ENCODE measurements around the gene TPGS2. TPM values are rescaled to one million over a fixed set of nuclear protein-coding genes. Genes with fewer than 3 reads are reported as not detected.
A peak's percentile ranks its signal among the peaks of the same experiment; 100 is the strongest.
"Not testable (repeated sequence)": the region's sequence is repeated elsewhere in the genome, so short reads cannot be mapped to it uniquely, and the experiment has no call there.

TPGS2 gene
- total RNA-seq, 1 experiment from 2014 or later = 294 TPM

DNA sequence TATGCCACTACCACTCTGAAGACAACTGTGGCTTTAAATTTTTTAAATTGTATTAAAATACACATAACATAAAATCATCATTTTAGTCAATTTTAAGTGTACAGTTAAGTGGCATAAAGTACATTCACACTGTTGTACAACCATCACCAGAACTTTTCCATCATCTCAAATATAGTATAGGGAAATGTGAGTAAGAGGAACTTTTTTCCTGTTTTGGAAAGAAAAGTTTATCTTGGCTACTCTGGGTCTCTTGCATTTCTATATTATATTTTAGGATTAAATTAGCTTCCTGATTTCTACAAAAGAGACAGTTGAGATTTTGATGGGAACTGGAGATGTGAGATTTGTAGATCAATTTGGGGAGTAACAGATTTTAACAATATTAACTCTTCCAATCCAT is 3.3 kb downstream of the TPGS2 start:
- no peak for DNase-seq (ENCODE audit: low read depth)

DNA sequence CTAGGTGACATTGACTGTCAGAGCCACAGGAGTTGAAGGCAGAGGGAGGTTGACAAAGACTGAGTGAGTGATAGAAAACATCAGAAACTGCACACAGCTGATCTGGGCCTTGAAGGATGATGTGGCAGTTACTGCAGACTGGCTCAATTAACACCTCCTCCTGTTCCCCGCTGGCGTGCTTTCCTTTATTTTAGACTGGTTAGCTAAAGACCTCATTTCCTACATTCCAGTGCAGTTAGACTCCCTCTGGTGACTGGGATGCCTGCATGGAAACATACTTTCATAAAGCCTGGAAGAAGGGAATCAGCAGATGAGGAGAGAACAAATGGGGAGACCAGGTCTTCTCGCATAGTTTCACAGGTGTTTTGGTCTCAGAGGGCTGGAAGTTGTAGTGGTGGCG is 7.1 kb downstream of the TPGS2 start:
- DNase-seq (ENCODE audit: low read depth) = no peak

DNA sequence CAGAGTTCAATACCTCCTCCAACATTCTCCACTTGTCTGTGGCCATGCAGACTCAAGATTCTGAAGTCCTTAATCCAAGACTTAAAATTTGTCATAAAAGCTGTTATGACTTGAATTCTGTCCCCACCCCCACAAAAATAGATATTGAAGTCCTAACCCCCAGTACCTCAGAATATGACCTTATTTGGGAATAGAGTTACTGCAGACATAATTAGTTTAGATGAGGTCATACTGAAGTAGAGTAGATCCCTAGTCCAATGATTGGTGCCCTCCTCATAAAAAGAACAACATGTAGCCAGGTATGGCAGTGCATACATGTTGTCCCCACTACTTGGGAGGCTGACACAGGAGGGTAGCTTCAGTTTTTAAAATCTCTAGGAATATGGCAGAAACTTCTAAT is 9.2 kb downstream of the TPGS2 start:
- DNase-seq (ENCODE audit: low read depth) = no peak

DNA sequence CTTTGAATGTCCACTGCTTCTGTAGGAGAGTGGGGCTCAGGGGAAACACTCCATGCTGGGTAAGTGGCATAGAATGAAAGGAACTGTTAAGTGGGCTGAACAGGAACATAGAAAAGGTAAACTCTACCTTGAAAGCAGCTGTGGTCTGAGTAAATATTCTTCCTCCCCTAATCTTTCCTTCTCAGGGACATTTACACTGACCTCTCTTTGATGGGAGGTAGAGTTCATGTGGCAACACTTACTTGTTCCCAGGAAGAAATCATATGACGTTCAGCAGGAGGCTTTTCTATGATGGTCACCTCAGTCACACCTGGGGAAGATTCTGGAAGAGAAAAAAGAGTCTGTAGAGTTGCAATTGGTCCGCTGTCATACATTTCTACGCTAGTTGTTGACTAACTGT is 10.2 kb downstream of the TPGS2 start:
- no peak for DNase-seq (ENCODE audit: low read depth)

DNA sequence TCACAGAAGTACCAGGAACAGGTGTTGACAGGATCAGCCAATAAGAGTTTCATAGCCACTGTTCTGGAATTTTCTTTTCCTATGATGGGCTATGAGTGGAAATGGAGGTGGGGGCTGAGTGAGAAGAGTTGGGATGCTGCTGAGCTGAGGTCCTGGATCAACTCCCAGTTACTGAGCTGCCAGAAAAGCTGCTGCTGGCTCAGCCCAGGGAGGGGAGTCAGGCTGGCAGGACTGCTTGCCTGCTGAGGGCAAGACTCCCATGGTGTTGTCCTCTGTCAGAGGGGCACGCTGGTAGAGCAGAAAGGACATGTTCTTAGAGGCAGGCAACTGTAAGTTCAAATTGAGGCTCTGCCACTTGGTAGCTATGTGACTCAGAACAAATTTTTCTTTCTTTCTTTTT is 11.8 kb downstream of the TPGS2 start:
- no peak for DNase-seq (ENCODE audit: low read depth)

DNA sequence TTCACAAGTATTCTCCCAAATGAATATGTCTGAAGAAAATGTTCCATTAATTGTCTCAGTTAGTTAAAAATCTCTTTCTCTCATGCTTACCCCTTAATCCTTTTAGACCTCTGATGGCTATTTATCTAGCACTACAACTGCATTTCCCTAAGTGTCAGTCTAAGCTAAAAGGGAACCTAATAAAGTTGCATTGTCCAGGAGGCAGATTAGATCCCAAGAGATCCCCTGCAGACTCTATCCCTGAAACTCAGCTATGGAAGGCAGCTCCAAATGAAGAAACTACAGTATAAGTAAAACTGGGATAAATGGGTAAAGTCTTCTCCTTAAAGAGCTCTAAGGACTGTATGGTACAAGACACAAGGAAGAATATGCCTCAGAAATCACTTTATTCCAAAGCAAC is 12.7 kb downstream of the TPGS2 start:
- not testable (repeated sequence) for DNase-seq (ENCODE audit: low read depth)

DNA sequence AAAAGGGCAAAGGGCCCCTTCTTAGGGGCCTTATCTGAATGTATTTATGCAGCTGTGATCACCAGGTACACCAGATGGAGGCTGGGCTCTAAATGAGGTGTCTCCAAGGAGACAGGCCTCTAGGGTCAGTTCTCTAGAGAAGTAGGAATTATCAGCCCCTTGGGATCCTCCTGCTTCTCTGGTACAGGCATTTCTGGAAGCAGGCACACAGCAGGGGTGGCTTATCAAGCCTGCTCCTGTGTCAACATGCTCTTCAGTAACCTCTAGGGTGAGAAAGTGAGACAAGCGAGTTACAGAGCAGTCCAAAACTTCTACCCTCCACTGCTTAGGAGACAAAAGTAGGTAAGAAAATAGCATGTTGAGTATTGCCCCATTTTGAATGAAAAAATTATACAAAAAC is 13.8 kb downstream of the TPGS2 start:
- no peak for DNase-seq (ENCODE audit: low read depth)

DNA sequence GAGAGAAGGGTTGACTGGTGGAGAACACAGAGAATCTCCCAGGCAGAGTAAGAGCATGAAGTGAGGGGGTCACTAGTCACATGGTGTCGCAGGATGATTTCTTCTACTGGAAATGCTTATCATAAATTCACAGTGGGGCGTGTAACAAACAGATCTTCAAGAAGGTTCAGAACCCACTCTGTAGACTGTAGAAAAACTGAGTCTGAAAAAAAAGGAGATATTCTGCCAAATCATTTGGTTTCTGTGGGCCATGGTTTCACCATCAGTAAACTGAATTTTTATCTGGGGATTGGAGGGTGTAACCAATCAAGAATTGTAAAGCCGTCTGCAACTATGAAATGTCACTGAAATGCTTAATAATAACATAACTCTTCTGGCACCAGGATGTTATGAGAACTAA is 15.0 kb downstream of the TPGS2 start:
- DNase-seq (ENCODE audit: low read depth) = no peak

DNA sequence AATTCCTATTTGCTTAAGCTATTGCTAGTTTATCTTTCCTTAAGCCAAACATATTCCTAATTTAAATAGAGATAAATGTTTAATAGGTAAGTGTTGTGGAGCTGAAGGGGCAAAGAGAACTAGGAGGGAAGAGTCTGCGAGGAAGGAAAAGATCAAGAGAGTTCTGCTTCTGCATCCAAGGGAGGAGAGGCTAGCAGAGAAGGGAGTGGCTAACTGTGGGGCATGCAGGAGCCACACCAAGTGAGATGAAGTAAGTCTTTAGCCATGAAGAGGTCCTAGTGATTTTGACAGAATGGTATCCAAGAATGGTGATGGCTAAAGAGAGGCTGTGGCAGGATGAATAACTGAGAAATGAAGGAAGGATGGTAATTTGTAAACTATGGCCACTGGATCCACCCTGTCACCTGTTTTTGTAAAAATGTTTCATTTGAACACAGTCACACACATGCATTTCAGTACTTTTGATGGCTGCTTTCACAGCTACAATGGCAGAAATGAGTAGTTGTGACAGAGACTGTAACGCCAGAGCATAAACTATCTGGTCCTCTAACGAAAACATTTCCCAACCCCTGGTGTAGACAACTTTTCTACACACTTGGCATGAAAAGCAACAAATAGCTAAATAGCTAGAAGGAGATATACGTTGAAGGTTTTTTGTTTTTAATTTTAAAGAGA is 15.6 kb downstream of the TPGS2 start:
- DNase-seq (ENCODE audit: low read depth) = no peak

DNA sequence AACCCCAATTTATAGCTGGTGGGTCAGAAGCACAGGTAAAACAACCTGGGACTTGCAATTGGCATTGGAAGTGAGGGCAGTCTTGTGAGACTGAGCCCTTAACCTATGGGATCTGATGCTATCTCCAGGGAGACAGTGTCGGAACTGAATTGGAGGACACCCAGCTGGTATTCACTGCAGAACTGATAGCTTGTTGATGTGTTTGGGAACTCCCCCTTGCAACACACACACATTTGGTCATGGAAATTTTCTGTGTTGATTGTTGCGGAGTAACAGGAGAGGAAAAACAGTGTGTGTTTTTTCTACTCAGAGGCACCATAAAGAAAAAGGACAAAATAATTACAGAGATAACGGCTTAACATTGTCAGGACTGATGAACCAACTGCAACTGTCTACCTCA is 16.1 kb downstream of the TPGS2 start:
- no peak for DNase-seq (ENCODE audit: low read depth)

DNA sequence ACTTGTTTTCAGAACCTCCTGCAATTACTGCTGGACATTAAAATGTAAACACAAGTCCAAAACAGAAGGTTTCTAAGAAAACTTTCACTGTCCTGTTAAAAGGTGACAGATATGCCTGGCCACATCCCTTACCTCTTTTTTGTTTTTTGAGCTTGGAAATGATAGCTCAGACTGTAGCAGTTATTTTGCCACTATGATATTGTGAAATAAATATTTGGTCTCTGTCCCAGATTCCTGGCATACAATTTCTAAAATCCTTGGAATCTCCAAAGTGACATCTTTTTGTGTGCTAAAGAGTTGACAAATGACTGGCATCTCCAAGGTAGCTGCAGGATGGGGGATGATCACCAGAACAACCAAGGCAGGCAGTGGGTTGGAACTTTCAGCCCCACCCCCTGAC is 16.8 kb downstream of the TPGS2 start:
- DNase-seq (ENCODE audit: low read depth) = no peak

DNA sequence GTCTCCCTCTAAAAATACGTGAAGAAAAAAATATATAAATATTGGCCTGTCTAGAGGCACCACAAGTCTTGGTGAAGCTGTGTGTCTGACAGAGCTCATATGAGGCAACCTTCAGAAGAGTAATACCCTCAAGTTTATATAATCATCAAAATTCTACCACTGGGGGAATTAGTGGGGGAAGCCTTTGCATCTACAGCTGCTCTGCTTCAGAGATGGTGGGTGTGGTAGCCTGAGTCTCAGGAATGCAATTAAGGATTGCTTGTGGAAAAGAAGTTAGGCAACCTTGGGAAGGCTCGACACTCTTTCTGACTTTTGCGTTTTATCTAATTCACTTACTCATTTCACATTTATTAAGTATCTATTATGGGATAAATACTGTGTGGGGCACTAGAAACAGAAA is 17.4 kb downstream of the TPGS2 start:
- peak; percentile 46 for DNase-seq (ENCODE audit: low read depth)

DNA sequence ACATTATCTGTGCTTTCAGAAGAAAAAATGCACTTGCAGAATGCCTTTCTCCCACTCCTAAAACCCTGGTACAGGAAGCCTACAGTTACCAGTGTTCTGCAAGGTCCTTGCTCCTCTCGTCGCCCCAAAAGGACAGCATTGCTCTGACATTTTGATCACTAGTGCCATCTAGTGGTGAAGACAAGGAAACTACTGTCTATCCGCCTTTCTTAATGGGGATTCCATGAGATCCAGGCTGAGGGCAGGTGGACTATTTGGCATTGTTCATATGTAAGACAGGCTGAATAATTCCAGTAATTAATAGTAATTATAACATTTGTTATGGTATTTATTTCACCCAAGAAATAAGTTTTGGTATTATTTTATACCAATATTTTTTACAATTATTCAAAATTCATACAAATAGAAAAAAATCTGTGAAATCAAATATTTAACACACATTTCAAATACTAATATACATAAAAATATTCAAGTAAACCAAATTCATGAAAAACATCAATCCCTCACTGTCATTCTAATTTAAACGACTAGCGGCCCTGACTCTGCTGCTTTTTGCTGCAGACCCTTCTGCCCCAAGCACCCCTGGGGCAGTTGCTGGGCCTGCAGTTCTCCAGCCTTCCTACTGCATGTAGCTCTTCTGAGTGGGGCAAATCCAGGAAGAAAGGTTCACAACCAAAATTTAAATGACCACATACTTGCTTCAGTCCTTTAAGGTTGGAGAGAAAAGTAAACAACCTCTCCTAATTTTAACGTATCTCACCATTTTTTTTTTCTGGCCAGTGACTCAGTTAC is 19.0 kb downstream of the TPGS2 start:
- peak; percentile 74 for DNase-seq (ENCODE audit: low read depth)

DNA sequence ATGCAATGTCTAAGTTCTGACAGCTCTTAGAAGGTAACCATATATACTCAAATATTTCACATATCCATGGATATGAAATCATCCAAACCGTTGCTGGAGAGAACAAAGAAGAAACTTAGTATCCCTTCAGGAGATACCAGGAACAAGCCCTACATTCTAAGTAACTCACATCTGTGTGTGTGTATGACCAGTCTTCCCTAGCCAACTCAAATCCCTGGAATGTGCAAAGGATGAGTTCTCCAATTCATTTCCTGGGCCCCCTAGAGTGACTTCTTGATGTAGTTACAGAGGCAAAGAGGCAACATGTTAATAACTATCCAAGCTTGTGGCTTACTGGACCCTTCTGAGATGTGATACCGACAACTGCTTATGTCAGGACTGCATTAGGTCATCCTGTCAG is 20.1 kb downstream of the TPGS2 start:
- DNase-seq (ENCODE audit: low read depth) = peak; percentile 58

DNA sequence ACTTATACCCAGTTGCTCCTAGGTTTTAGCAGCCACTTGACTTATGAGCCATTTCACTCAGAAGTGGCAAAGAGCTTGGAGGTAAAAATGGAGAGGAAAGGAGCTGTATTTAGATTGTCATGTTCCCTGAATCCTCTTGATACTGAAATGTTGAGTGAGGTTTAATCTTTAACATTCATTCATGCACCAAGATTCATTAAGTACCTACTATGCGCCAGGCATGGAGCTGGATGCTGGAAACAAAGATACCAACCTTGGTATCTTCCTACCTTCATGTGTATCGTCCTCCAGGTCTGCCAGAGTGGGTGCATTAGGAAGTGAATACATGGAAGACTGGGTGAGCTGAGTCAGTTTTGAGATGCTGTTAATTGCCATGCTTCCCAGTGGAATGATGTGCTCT is 23.7 kb downstream of the TPGS2 start:
- DNase-seq (ENCODE audit: low read depth) = no peak

DNA sequence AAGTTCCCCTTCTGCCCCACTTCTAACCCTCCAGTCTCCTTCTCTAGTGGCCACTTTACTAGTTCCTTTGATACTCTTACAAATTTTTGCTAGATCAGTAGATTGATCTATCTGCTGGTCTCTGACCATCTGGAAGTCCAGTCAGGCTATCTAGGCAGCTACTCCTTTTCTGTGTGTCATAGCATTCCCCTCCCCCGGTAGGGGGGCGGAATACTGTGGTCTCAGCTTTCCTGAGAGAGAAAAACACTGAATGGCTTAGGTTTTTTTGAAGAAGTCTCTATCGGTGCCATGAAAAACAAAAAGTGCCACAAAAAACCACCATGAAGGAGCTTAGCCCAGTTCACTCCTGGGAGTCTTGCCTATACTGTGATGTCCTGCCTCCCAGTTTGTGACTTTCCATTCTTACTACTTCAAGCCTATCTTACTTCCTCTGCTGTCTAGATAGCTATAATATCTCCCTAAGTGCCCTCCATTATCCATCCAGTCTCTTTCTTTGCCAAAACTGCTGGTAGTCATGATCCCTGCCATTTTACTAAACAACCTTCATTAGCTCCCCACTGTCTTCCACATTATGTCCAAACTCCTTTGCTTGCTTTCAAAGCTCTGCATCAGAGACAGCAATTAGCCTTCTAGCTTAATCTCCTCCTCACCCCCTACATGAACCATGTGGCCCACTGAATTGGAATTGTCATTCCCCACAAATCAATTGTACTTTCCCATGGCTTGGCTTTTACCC is 29.9 kb downstream of the TPGS2 start:
- no peak for DNase-seq (ENCODE audit: low read depth)

DNA sequence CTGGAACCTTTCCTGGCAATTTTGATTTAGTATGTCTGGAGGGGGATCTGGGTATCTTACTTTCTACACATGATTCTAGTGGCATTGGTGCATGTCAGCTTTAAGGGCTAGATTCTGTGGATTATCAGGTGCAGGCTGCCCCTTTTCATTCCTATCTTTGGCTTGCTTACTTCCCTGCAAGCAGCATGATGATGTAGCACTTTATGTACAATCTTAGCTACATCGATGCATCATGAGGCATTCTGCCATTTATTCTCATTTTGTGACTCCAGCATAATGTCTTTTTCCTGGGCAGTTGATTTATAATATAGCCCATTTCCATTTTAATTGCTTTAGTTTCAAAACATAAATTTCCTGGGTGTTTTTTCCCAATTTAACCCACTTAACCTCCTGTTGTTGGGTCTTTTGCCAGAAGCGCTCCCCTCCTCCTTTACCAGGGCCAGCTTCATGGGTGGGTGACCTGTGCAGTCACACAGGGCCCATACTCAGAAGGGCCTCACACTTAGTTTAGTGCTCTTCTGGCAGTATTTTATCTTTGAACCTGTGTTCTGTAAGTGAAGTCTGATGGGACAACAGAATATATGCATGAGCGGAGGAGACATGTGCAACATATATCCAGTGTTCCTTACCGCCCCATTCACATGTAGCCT is 36.0 kb downstream of the TPGS2 start:
- DNase-seq (ENCODE audit: low read depth) = no peak

DNA sequence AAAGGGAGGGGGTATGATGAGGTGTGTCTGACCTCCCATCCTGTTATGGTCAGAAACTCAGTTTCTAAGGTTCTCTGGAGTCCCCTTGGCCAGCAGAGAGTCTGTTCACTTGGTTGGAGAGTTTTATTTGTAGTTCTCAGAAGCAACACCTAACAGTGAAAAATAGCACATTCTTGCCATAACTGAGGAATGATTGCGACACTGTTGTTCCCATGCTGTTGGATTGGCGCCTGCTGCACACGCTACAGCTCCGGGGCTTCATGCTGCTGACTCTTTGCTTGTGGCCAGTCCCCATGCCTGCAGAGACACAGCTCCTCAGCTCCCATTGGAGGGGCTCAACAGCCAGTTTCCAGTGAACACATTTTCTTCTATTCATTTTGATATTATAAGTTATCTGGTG is 42.1 kb downstream of the TPGS2 start:
- peak; percentile 76 for DNase-seq (ENCODE audit: low read depth)

DNA sequence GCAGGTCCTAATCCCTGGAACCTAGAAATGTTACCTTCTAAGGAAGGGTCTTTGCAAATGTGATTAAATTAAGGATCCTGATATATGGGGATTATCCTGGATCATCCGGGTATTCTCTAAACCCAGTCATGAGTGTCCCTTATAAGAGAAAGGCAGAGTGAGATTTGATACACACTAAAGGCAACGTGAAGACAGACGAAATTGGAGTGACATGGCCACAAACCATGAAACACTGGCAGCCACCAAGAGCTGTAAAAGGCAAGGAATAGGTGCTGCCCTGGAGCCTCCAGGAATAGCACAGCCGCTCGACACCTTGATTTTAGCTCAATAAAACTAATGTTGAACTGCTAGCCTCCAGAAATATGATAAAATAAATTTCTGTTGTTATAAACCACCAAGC is 45.0 kb downstream of the TPGS2 start:
- DNase-seq (ENCODE audit: low read depth) = no peak

DNA sequence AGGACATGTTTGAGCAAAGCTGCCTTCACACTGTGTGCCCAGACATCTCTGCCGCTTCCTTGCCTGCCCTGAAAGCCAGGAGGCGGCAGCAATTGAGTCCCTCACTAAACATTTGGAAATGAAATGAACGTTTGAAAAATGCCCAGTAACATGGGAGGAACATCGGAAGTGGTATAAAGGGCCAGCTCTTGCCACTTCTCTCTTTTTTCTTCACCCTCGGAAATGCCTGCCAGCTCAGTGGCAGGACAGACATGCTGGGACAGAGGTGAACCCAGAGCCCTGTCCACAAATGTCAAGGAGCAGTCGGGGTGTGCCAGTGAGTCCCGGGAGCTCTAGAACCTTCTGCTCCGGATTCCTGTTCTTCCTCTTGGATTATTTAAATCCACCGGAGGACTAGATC is 46.1 kb downstream of the TPGS2 start:
- no peak for DNase-seq (ENCODE audit: low read depth)

DNA sequence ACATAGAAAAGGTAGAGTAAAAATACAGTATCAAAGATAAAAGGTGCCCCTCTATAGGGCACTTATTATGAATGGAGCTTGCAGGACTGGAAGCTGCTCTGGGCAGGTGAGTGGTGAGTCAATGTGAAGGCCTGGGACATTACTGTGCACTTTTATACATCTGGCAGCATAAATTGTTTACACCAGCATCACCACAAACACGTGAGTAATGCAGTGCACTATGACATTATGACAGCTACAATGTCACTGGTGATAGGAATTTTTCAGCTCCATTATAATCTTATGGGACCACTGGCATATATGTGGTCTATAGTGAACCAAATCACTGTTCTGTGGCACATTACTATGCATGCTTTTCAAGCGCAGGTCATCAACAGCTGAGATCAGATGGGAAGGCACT is 48.1 kb downstream of the TPGS2 start:
- DNase-seq (ENCODE audit: low read depth) = no peak

DNA sequence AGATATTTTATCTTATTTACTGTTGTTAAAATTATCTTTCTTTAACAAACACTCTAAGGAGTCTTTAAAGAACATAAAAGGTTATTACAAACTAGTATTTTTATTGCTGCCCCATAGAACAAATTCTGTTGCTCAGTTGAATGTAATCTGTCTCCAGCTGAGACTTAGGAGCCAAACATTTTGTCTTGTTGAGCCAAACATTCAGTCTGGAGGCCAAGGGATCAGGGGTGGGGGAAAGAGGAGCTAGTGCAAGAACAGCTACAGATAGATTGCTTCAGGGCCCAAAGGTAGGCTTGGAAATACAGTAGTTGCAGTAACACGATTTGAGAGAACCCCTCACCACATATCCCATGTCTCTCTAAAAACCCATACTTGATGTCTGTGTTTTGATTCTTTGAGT is 51.2 kb downstream of the TPGS2 start:
- no peak for DNase-seq (ENCODE audit: low read depth)
